GM12874 (cell line): ENCODE results near the gene FAM185A.
"Not testable (repeated sequence)": the region's sequence is repeated elsewhere in the genome, so short reads cannot be mapped to it uniquely, and the experiment has no call there.

Experiments used
- TF ChIP-seq, protein P1 (sequence below): IDR thresholded peaks from 2 replicates; pipeline ENCODE4 v1.5.1; 2011; ENCODE audit warnings: low read depth, mild to moderate bottlenecking, control low read depth, low read length, moderate library complexity; ENCODE audit not compliant: insufficient read depth

FAM185A gene

DNA sequence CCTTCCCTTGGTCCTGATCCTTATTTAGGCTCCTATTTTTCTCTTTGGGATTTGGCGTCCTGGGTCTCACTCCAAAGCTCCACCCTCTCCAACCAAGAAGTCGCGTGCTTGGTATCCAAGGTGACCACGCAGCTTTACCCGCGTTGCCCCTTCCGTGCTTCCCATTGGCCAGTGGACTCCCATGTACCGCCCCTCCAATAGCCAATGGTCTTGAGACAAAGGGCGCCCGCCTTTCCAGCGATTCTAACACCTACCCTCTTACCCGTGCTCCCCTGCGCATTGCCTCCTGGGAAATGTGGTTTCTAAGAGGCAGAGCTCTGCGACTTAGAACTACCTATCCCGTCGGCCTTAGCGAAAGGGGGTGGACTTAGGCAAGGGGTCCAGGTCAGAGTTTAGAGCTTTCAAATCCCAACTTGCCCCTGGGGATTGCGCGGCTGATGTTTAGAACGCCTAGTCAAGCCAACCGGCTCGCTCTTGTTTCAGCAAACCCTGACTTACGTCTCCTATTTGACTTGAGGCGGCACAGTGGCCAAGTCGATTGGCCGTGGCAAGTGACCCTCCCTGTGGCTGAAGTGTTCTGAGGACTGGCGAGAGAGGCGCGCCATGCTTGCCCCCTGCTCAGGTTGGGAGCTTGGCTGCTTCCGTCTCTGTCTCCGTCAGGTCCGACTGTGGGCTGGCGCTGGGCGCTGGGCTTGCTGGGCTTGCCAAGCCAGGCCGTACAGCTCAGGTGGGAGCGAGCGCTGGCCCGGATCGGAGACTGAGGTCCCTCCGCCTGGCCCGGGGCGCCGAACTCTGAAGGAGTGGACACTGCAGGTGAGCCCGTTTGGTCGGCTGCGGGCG is at the start of gene FAM185A:
Gene FAM185A (plus strand): TSS at position 395 of the 840 bp plus-strand sequence. CDS start 209 bp downstream, at position 604.
- TF ChIP-seq, protein P1, sequence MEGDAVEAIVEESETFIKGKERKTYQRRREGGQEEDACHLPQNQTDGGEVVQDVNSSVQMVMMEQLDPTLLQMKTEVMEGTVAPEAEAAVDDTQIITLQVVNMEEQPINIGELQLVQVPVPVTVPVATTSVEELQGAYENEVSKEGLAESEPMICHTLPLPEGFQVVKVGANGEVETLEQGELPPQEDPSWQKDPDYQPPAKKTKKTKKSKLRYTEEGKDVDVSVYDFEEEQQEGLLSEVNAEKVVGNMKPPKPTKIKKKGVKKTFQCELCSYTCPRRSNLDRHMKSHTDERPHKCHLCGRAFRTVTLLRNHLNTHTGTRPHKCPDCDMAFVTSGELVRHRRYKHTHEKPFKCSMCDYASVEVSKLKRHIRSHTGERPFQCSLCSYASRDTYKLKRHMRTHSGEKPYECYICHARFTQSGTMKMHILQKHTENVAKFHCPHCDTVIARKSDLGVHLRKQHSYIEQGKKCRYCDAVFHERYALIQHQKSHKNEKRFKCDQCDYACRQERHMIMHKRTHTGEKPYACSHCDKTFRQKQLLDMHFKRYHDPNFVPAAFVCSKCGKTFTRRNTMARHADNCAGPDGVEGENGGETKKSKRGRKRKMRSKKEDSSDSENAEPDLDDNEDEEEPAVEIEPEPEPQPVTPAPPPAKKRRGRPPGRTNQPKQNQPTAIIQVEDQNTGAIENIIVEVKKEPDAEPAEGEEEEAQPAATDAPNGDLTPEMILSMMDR = not testable (repeated sequence)

DNA sequence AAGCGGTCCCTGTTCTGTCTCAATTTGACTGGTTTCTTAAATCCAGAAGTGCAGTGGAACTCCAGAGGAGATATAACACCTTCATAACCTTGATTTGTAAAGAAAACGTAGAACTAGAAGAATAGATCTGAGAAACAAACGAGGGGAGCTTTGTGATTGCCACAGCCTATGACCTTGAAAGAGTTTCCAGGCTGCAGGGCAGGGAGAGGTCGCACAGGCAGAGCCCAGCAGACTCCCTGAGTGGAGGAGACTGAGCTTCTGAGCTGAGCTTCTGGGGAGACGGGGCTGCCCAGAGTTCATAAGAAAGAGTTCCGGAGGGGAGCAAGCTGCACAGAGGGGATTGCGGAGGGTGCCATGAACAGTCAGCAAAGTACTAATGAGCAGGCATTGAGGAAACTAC is 57.8 kb downstream of the FAM185A start:
- TF ChIP-seq, protein P1 = no peak

DNA sequence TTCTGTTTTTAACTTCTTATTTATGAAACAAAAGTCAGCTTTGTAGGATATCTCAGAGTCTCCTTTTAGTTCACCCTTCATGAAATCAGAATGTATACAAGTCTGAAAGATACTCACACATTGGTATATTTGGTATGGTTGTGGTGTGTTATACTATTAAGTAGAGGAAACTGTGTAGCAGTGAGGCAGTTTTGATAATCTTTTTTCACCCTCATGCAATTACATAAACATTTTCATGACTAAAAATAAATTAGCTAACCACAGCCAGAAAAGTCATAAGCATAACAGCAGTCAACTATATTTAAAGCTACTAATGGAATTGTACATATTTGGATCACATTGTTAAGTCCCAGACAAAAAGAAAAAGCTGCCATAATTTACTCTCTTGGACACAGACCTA is 62.1 kb downstream of the FAM185A start:
- TF ChIP-seq, protein P1 = no peak

DNA sequence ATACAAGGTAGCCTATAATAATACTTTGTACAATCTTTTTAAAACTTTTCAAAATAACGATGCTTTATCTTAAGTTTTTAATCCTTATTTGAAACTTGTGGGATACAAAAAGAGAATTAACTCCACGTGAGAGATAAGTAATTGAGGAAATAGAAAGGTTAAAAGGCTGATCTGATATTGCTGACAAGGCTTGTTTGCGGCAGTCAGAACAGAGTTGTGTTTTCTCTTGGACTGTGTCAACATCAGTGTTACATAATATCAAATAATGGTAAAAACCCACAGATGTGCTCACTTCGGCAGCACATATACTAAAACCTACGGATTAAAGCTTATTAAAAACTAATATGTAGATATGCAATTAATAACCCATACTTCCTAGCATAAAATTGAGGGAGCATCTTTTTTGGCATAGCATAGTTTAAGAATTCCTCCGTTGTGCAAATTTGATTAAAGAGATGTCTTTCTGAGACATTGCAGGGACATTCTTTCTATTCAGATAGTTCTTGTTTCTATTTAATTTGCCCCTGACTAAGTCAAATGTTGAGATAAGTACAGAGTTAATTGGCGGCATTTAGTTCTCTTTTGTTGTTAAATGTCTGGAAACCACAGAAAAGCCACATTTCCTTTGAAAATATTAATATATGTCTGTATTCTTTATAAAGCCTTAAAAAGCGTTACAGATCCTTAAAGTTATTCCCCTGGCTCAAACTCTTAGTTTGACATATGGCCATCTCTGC is 63.3 kb downstream of the FAM185A start:
- TF ChIP-seq, protein P1 = no peak

DNA sequence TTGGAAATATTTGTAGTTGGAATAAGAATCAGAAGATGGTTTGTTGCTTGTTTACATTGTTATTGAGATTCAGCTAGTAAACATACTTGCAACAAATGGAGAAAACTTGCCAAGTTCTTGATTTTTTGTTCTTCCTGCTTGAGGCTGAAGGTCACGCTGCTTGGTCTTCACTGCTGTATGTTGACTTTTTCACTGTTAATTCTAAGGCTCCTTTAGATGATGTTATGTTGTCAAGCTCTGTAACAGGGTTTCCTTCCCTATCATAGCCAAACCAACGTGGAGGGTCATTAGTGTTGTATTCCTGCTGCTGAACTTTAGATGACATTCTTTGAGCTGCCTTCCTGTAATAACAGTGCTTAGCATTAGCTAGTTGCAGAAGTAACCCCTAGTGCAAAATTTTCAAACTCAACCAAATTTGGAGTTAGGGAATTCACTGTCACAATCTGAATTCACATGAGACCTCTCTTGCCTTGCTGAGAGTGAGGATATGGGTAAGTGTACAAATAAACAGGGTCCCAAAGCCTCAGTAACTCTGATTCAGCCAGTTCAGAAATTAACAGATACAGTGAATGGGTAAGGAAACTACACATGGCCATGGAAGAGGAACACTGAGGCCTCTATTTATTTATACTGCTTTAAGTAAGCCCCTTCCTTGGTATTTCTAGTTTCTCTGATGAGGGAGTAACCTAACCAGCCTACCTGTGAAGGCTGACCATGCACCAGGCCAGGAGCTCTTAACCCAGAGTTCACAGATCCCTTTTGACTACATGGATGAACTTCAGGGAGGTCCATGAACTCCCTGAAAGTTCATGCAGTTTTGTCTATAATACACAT is 64.6 kb downstream of the FAM185A start:
- TF ChIP-seq, protein P1 = no peak

DNA sequence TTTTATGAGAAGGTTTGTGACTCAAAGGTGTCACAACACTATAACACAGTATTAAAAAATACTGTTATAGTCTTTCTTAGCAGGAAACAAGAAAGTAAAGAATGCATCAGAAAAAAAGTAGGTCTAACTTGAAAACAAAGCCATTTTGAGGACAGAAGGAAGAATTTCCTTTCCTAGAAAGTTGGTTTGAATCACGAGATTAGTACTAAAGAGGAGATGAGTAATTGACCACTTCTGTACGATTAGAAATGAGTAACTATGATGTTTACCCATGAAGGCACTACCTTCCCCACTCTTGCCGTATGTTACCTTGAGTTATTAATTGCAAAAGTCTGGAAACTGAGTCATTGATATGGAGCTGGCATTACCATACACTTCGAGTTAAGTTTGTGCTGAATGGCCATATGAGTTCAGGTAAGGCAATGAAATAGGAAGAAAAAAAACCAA is 65.2 kb downstream of the FAM185A start:
- TF ChIP-seq, protein P1 = no peak
